Mammary epithelial cell (primary cell): ENCODE measurements around the gene SRGAP2C.
"Not testable (repeated sequence)": the region's sequence is repeated elsewhere in the genome, so short reads cannot be mapped to it uniquely, and the experiment has no call there.

Source experiments
- CTCF ChIP-seq, 2 donors: IDR thresholded peaks in 1 of 2; conservative IDR thresholded peaks in 1 of 2; 2 replicates each; pipeline ENCODE4 v1.5.1; 2011 to 2012; ENCODE audit warnings: inconsistent platforms in 2 of 2, low read length in 2 of 2, mild to moderate bottlenecking in 2 of 2, control low read depth in 1 of 2, low read depth in 1 of 2; ENCODE audit not compliant: insufficient read depth in 1 of 2; ENCODE audit errors: extremely low read depth in 1 of 2
- EZH2 ChIP-seq: IDR thresholded peaks from 2 replicates; pipeline ENCODE4 v1.6.1; 2012; ENCODE audit warnings: low read length, inconsistent platforms, borderline replicate concordance

GRCh38 chr1:121386319-121386948 is 201.7 kb downstream of the SRGAP2C start:
- not testable (repeated sequence) for TF ChIP-seq CTCF (conservative IDR thresholded peaks at IDR 0.05 in 1 of 2, IDR thresholded peaks at IDR 0.05 in 1 of 2; ENCODE audit: extremely low read depth in 1 of 2, insufficient read depth in 1 of 2, low read depth in 1 of 2, low read length in 2 of 2); EZH2
